PC-3 (cell line): ENCODE measurements around the gene RUFY4. TPM values are rescaled to one million over a fixed set of nuclear protein-coding genes. Genes with fewer than 3 reads are reported as not detected.

Experiments
- ATAC-seq: fragments of 200-7000 bp; cut with Tn5 transposase; 2 replicates; pipeline ENCODE4 v1.9.1; 2020; ENCODE audit warnings: mild to moderate bottlenecking, moderate library complexity
- BruUV-seq: library from RNA; stranded (reverse); fragments of 400-500 nt; replicated peaks from 2 replicates; lab custom pipeline; 2021; lab: Mats Ljungman, UMichigan
- CTCF ChIA-PET: fragments of 300-600 bp; sonication (Branson Sonifier 250); formaldehyde crosslinking; loops from one replicate; lab custom pipeline; 2022; ENCODE audit warnings: antibody characterized with exemption; lab: Charles Lee
- POLR2A ChIA-PET: fragments of 300-600 bp; sonication (Branson Sonifier 250); formaldehyde crosslinking; loops from one replicate; lab custom pipeline; 2022; ENCODE audit warnings: antibody characterized with exemption; ENCODE audit not compliant: unreplicated experiment; lab: Charles Lee
- DNase-seq: peaks from one replicate; pipeline ENCODE4 v3.0.0-alpha.2; 2015
- H2AFZ ChIP-seq: fragments of 300-600 bp; sonication (generic); 2 replicates; pipeline ENCODE4 v1.6.0; 2016; ENCODE audit warnings: antibody characterized with exemption, low read length
- H3F3A ChIP-seq: fragments of 300-600 bp; sonication (generic); one replicate; pipeline ENCODE4 v1.6.0; 2017; ENCODE audit warnings: antibody characterized with exemption, low read length, control low read depth, mild to moderate bottlenecking; ENCODE audit not compliant: unreplicated experiment
- H3K27ac ChIP-seq: fragments of 300-600 bp; sonication (generic); 2 replicates; pipeline ENCODE4 v1.5.1; 2016; ENCODE audit warnings: mild to moderate bottlenecking, low read length
- H3K27me3 ChIP-seq: fragments of 300-600 bp; sonication (generic); 2 replicates; pipeline ENCODE4 v1.6.1; 2016; ENCODE audit warnings: low read length, mixed read lengths
- H3K36me3 ChIP-seq: fragments of 300-600 bp; sonication (generic); 2 replicates; pipeline ENCODE4 v1.6.1; 2016; ENCODE audit warnings: low read depth, mixed run types, low read length, mixed read lengths
- H3K4me1 ChIP-seq: fragments of 300-600 bp; sonication (generic); 2 replicates; pipeline ENCODE4 v1.5.1; 2016; ENCODE audit warnings: low read length; ENCODE audit not compliant: insufficient read depth
- H3K4me2 ChIP-seq: fragments of 300-600 bp; sonication (generic); 2 replicates; pipeline ENCODE4 v1.6.0; 2016; ENCODE audit warnings: low read length
- H3K4me3 ChIP-seq: fragments of 300-600 bp; sonication (generic); 2 replicates; pipeline ENCODE4 v1.5.1; 2016; ENCODE audit warnings: mild to moderate bottlenecking, low read length, mixed read lengths
- H3K79me2 ChIP-seq: fragments of 300-600 bp; sonication (generic); 2 replicates; pipeline ENCODE4 v1.6.1; 2017; ENCODE audit warnings: low read length, mixed read lengths
- H3K9ac ChIP-seq: fragments of 300-600 bp; sonication (generic); 2 replicates; pipeline ENCODE4 v1.6.0; 2016; ENCODE audit warnings: mild to moderate bottlenecking, low read length
- H3K9me2 ChIP-seq: fragments of 300-600 bp; sonication (generic); replicated peaks from 2 replicates; pipeline ENCODE4 v1.6.1; 2016; ENCODE audit warnings: mixed run types, low read length, mixed read lengths
- H3K9me3 ChIP-seq: fragments of 300-600 bp; sonication (generic); 2 replicates; pipeline ENCODE4 v1.6.1; 2016; ENCODE audit warnings: low read length, mixed read lengths
- H4K20me1 ChIP-seq: fragments of 300-600 bp; sonication (generic); 2 replicates; pipeline ENCODE4 v1.6.1; 2016; ENCODE audit warnings: low read length, mixed read lengths
- EZH2 ChIP-seq: fragments of 300-600 bp; sonication (generic); IDR thresholded peaks from one replicate; pipeline ENCODE4 v1.6.1; 2017; ENCODE audit warnings: antibody characterized with exemption, mild to moderate bottlenecking, low read length; ENCODE audit not compliant: unreplicated experiment
- EZH2phosphoT487 ChIP-seq: fragments of 300-600 bp; sonication (generic); IDR thresholded peaks from 2 replicates; pipeline ENCODE4 v1.6.1; 2018; ENCODE audit warnings: mild to moderate bottlenecking, antibody characterized with exemption, low read length, borderline replicate concordance
- intact Hi-C: fragments of 100-400 bp; cut with micrococcal nuclease; formaldehyde crosslinking; loops from 2 replicates; pipeline ENCODE4 v1.9.0; 2023
- total RNA-seq: library from RNA; depleted of rRNA; stranded (reverse); fragments of >200 nt; gene quantifications from 2 replicates; pipeline ENCODE4 v1.2.3, GENCODE V29; 2014
- TF ChIP-seq, protein P1 (sequence below): fragments of 300-600 bp; sonication (generic); conservative IDR thresholded peaks from 2 replicates; pipeline ENCODE4 v1.5.1; 2017; ENCODE audit warnings: antibody characterized with exemption, low read depth, mild to moderate bottlenecking, low read length

Gene RUFY4
- total RNA-seq, 1 experiment from 2014 or later = not detected

GRCh38 chr2:218127929-218128455 lies 58.9 kb downstream of the RUFY4 start:
- TF ChIP-seq, protein P1, sequence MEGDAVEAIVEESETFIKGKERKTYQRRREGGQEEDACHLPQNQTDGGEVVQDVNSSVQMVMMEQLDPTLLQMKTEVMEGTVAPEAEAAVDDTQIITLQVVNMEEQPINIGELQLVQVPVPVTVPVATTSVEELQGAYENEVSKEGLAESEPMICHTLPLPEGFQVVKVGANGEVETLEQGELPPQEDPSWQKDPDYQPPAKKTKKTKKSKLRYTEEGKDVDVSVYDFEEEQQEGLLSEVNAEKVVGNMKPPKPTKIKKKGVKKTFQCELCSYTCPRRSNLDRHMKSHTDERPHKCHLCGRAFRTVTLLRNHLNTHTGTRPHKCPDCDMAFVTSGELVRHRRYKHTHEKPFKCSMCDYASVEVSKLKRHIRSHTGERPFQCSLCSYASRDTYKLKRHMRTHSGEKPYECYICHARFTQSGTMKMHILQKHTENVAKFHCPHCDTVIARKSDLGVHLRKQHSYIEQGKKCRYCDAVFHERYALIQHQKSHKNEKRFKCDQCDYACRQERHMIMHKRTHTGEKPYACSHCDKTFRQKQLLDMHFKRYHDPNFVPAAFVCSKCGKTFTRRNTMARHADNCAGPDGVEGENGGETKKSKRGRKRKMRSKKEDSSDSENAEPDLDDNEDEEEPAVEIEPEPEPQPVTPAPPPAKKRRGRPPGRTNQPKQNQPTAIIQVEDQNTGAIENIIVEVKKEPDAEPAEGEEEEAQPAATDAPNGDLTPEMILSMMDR = no peak
- TF ChIP-seq EZH2phosphoT487 (no peak), EZH2 (no peak)
- H3K27me3 ChIP-seq = peaks cover 53% of the 10 kb centered on the region
- H2AFZ ChIP-seq = no peak overlapping the region
- no peaks in the 10 kb centered on the region for H3K9me3 ChIP-seq
- no peak overlapping the region for H3K4me2 ChIP-seq
- no peak overlapping the region for H3K9ac ChIP-seq
- no peak overlapping the region for H3K27ac ChIP-seq
- no peaks in the 10 kb centered on the region for H3K9me2 ChIP-seq
- no peaks in the 10 kb centered on the region for H4K20me1 ChIP-seq
- H3K4me3 ChIP-seq = no peak overlapping the region
- ATAC-seq (no peak), DNase-seq (no peak)
- no peaks in the 10 kb centered on the region for H3K36me3 ChIP-seq
- CTCF ChIA-PET = no interaction called here
- H3K4me1 ChIP-seq = no peaks in the 10 kb centered on the region
- POLR2A ChIA-PET = no interaction called here
- no peaks in the 10 kb centered on the region for H3F3A ChIP-seq
- no peaks in the 10 kb centered on the region for H3K79me2 ChIP-seq
- intact Hi-C loops = no loop called here
- no TSS peak for BruUV-seq

DNA sequence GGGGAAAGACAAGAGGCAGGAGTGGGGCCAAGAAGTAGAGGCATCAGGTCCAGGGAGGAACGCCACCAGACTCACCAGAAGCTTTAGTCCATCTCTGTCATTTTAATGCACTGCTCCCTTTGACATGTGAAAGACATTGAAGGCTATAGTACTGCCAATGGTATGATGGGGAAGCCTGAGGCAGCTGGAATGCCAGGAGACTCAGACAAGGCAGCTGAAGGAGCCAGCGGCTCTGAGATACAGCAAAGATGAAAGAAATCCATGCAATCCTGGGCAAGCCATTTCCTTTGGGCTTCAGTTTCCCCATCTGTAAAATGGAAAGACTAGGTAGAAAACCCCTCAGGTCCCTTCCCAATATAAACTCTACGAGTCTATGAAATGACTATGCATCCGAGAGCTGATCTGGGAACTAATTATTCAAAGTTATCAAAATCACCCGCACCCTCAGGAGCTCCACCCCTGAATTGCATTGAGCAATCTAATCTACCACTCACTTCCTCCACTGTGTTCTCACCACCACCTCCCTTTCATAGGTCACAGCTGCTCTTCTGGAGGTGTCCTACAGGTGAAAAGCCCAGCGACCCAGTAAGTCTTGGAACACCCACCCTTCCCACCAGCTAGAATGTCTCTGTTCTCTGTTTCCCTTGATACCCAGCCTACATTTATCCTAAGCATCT lies 59.9 kb downstream of the RUFY4 start:
- H3K27ac ChIP-seq = no peak overlapping the region
- peaks cover 60% of the 10 kb centered on the region for H3K27me3 ChIP-seq
- H3K79me2 ChIP-seq = no peaks in the 10 kb centered on the region
- ATAC-seq (no peak), DNase-seq (no peak)
- H3K4me1 ChIP-seq = no peaks in the 10 kb centered on the region
- intact Hi-C loops = no loop called here
- H3K4me3 ChIP-seq = no peak overlapping the region
- POLR2A ChIA-PET = no interaction called here
- H2AFZ ChIP-seq = no peak overlapping the region
- no peaks in the 10 kb centered on the region for H3K36me3 ChIP-seq
- no peak overlapping the region for H3K4me2 ChIP-seq
- H3K9me2 ChIP-seq = no peaks in the 10 kb centered on the region
- BruUV-seq = no TSS peak
- H3K9ac ChIP-seq = no peak overlapping the region
- no peaks in the 10 kb centered on the region for H4K20me1 ChIP-seq
- CTCF ChIA-PET = no interaction called here
- no peaks in the 10 kb centered on the region for H3K9me3 ChIP-seq
- H3F3A ChIP-seq = no peaks in the 10 kb centered on the region
- TF ChIP-seq, protein P1 = no peak
- TF ChIP-seq EZH2phosphoT487 (no peak), EZH2 (no peak)

DNA sequence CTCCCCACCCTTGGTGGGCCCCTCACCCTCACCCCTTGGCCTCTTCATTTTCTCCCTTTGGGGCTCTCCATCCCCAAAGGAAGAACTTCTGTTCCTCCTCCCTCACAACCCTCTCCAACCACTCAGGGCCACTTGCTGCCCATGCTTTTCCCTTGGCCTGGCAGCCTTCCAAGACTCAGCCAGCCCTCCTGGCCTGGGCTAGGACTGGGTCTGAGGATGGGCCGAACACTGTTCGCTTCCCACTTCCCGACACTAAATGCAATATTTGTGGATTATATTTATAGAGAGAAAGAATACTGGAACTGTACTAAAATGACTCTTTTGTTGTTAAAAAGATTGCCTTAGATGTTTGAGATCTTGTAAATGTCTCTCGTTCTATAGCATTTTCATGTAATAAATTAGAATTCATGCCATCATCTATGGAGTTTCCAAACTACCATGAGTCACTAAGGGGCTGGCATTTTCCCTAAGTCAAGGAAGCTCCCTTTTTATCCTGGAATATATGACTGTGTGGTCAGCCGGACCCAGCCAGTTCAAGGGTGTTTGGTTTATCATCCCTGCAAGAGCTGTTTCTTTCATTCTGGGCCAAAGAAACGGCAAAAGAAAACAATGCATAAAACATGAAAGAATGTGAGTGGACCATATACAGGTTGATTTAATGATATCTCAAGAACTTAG lies 60.5 kb downstream of the RUFY4 start:
- Histone ChIP-seq H3K9me2 (no peaks in the 10 kb centered on the region), H2AFZ (no peak overlapping the region), H3K9ac (no peak overlapping the region), H3K27me3 (peaks cover 62% of the 10 kb centered on the region), H3K4me3 (no peak overlapping the region), H3K79me2 (no peaks in the 10 kb centered on the region), H4K20me1 (no peaks in the 10 kb centered on the region), H3F3A (no peaks in the 10 kb centered on the region), H3K27ac (no peak overlapping the region), H3K9me3 (no peaks in the 10 kb centered on the region), H3K4me1 (no peaks in the 10 kb centered on the region), H3K36me3 (no peaks in the 10 kb centered on the region), H3K4me2 (no peak overlapping the region)
- DNase-seq (peak; percentile 25), ATAC-seq (no peak)
- ChIA-PET POLR2A (no interaction called here), CTCF (interaction anchor here (0.6 kb wide), 1 partner anchor 267 kb away, joined by 3 read pairs; no protein-coding TSS in a partner anchor)
- TF ChIP-seq, protein P1 = no peak
- TF ChIP-seq EZH2 (no peak), EZH2phosphoT487 (no peak)
- intact Hi-C loops = no loop called here
- BruUV-seq = no TSS peak
